ENCODE data around the gene PHF21A.

DNA sequence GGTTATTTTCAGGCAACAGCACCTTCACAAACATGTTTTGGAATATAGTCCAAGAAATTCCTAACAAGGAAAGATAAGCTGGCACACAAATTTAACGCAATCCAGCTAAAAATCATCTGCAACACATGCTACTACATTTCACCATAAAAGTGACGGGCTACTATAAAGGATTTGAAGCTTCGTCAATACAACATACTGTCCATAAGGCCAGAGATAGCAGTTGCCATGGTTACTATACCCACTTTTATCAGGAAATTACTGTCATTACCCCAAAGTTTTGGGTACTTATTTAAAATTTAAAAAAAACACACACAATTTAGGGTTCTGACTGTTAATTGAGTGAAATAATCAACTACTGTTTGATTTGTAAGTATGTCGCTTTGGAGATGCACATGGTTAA lies 6.9 kb downstream of the PHF21A start:
- TF ChIP-seq CTCF (IDR thresholded peaks at IDR 0.05), result no peak
- no peak for TF ChIP-seq JUN (CRISPR knock-in tag; IDR thresholded peaks at IDR 0.05)
- TF ChIP-seq, protein P1, sequence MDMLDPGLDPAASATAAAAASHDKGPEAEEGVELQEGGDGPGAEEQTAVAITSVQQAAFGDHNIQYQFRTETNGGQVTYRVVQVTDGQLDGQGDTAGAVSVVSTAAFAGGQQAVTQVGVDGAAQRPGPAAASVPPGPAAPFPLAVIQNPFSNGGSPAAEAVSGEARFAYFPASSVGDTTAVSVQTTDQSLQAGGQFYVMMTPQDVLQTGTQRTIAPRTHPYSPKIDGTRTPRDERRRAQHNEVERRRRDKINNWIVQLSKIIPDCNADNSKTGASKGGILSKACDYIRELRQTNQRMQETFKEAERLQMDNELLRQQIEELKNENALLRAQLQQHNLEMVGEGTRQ (CRISPR knock-in tag; IDR thresholded peaks at IDR 0.05), result no peak
- no peak for TF ChIP-seq ELF4 (CRISPR knock-in tag; IDR thresholded peaks at IDR 0.05; ENCODE audit: low read depth)
- TF ChIP-seq NR2C2 (CRISPR knock-in tag; IDR thresholded peaks at IDR 0.05), result no peak
- no peak for TF ChIP-seq ZNF121 (CRISPR knock-in tag; IDR thresholded peaks at IDR 0.05)
- TF ChIP-seq MXD4 (CRISPR knock-in tag; IDR thresholded peaks at IDR 0.05; ENCODE audit: borderline replicate concordance), result no peak
- no peak for TF ChIP-seq ZNF219 (CRISPR knock-in tag; IDR thresholded peaks at IDR 0.05; ENCODE audit: borderline replicate concordance)
- no peak for TF ChIP-seq ETV6 (CRISPR knock-in tag; IDR thresholded peaks at IDR 0.05)
- TF ChIP-seq, protein P2, sequence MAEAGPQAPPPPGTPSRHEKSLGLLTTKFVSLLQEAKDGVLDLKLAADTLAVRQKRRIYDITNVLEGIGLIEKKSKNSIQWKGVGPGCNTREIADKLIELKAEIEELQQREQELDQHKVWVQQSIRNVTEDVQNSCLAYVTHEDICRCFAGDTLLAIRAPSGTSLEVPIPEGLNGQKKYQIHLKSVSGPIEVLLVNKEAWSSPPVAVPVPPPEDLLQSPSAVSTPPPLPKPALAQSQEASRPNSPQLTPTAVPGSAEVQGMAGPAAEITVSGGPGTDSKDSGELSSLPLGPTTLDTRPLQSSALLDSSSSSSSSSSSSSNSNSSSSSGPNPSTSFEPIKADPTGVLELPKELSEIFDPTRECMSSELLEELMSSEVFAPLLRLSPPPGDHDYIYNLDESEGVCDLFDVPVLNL (CRISPR knock-in tag; IDR thresholded peaks at IDR 0.05; ENCODE audit: borderline replicate concordance, low read depth), result no peak
- TF ChIP-seq, protein P3, sequence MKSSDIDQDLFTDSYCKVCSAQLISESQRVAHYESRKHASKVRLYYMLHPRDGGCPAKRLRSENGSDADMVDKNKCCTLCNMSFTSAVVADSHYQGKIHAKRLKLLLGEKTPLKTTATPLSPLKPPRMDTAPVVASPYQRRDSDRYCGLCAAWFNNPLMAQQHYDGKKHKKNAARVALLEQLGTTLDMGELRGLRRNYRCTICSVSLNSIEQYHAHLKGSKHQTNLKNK (CRISPR knock-in tag; IDR thresholded peaks at IDR 0.05), result no peak
- TF ChIP-seq SMAD4 (CRISPR knock-in tag; IDR thresholded peaks at IDR 0.05), result no peak

Measured in WTC11 (cell line).